ENCODE measurements around the gene SETBP1. TPM values are rescaled to one million over a fixed set of nuclear protein-coding genes. Genes with fewer than 3 reads are reported as not detected.

SETBP1 gene
- total and polyA plus RNA-seq, 9 of the 15 experiments (the other 6 are each of a cell fraction or from before 2014, with no cell fraction given): under 0.01 to 0.13 (median 0.04) TPM

DNA sequence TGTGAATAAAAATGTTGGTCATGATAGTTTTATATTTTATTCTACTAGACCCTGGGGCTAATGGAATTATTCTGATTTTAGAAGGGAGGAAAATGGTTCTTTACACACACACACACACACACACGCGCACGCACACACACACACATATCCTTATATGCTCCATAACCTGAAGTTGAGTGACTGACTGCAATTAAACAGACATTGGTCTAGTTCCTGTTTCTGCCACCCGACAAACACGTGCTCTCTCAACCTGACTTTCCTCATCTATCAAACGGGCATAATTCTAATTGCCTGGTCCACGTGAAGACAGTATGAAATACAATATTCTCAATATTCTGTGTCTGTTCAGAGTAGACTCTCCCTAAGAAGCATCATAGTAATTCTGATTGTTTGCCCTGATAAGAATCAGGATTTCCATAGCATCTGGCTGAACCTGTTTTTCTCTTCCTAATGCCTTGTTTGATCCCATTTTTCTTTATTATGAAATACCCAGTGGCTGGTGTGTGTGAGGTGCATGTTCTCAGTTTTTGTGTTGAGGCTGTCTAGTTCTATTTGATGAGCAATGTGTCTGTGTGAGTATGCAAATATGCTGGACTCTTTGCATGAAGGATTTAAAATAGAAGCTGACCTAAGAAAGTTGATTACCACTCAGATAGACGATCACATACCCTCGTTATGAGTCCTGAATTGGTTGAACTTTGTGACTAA lies 51.0 kb downstream of the SETBP1 start (continued):
- no peak for TF ChIP-seq ZNF408 (CRISPR knock-in tag; IDR thresholded peaks at IDR 0.05; ENCODE audit: low read depth)

DNA sequence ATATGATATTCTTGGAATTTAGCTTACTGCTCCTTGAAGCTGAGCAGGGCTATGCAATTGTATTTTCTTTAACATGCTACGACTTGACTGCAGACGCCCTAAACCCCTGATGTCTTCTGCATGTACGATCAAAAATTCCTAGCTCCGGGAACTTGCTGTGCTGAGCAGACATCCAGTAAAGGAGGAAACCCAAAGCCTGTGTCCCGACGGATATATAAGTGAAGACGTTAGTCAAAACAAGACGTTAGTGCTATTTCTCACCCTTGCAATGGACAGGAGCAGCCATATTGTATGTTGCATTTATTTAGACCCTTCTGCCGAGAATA lies 51.5 kb downstream of the SETBP1 start:
- TF ChIP-seq, protein P1, sequence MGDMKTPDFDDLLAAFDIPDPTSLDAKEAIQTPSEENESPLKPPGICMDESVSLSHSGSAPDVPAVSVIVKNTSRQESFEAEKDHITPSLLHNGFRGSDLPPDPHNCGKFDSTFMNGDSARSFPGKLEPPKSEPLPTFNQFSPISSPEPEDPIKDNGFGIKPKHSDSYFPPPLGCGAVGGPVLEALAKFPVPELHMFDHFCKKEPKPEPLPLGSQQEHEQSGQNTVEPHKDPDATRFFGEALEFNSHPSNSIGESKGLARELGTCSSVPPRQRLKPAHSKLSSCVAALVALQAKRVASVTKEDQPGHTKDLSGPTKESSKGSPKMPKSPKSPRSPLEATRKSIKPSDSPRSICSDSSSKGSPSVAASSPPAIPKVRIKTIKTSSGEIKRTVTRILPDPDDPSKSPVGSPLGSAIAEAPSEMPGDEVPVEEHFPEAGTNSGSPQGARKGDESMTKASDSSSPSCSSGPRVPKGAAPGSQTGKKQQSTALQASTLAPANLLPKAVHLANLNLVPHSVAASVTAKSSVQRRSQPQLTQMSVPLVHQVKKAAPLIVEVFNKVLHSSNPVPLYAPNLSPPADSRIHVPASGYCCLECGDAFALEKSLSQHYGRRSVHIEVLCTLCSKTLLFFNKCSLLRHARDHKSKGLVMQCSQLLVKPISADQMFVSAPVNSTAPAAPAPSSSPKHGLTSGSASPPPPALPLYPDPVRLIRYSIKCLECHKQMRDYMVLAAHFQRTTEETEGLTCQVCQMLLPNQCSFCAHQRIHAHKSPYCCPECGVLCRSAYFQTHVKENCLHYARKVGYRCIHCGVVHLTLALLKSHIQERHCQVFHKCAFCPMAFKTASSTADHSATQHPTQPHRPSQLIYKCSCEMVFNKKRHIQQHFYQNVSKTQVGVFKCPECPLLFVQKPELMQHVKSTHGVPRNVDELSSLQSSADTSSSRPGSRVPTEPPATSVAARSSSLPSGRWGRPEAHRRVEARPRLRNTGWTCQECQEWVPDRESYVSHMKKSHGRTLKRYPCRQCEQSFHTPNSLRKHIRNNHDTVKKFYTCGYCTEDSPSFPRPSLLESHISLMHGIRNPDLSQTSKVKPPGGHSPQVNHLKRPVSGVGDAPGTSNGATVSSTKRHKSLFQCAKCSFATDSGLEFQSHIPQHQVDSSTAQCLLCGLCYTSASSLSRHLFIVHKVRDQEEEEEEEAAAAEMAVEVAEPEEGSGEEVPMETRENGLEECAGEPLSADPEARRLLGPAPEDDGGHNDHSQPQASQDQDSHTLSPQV (IDR thresholded peaks at IDR 0.05): no peak
- TF ChIP-seq ZNF740 (CRISPR knock-in tag; IDR thresholded peaks at IDR 0.05): no peak
- no peak for TF ChIP-seq ZNF740 (tag; IDR thresholded peaks at IDR 0.05)
- TF ChIP-seq GTF2F1 (IDR thresholded peaks at IDR 0.05; ENCODE audit: low read depth, low read length): no peak
- no peak for TF ChIP-seq SRSF9 (IDR thresholded peaks at IDR 0.05; ENCODE audit: borderline replicate concordance, low read depth, low read length)
- TF ChIP-seq, protein P2, sequence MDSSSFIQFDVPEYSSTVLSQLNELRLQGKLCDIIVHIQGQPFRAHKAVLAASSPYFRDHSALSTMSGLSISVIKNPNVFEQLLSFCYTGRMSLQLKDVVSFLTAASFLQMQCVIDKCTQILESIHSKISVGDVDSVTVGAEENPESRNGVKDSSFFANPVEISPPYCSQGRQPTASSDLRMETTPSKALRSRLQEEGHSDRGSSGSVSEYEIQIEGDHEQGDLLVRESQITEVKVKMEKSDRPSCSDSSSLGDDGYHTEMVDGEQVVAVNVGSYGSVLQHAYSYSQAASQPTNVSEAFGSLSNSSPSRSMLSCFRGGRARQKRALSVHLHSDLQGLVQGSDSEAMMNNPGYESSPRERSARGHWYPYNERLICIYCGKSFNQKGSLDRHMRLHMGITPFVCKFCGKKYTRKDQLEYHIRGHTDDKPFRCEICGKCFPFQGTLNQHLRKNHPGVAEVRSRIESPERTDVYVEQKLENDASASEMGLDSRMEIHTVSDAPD (CRISPR knock-in tag; IDR thresholded peaks at IDR 0.05): no peak
- no peak for TF ChIP-seq RBM39 (optimal IDR thresholded peaks at IDR 0.05; ENCODE audit: low read depth, low read length)
- Histone ChIP-seq H3K27ac (ENCODE audit: extremely low read depth, low read depth, low read length) (no peak overlapping the region), H3K9me3 (replicated peaks; ENCODE audit: control insufficient read depth, insufficient read depth, low read depth, low read length) (no peaks in the 10 kb centered on the region), H3K9ac (ENCODE audit: insufficient read depth in 1 of 2, low read depth in 2 of 2, low read length in 2 of 2) (no peak overlapping the region), H2AFZ (ENCODE audit: low read depth, low read length) (no peak overlapping the region), H4K20me1 (replicated peaks; ENCODE audit: control insufficient read depth, insufficient read depth, low read length) (no peaks in the 10 kb centered on the region), H3K4me2 (ENCODE audit: insufficient read depth, low read length) (no peak overlapping the region), H3K9me1 (ENCODE audit: control insufficient read depth, insufficient read depth, low read length) (no peaks in the 10 kb centered on the region), H3K27me3 (ENCODE audit: control insufficient read depth in 2 of 2, insufficient read depth in 2 of 2, low read length in 2 of 2) (no peaks in the 10 kb centered on the region), H3K4me1 (replicated peaks in 1 of 2; ENCODE audit: control insufficient read depth in 2 of 2, insufficient read depth in 2 of 2, low read length in 2 of 2) (peaks cover 6 to 40% of the 10 kb centered on the region in 2 experiments; a peak in 3 of 5 replicates), H3K36me3 (ENCODE audit: control insufficient read depth, insufficient read depth, low read length) (no peaks in the 10 kb centered on the region), H3K4me3 (no peak overlapping the region), H3K79me2 (ENCODE audit: control insufficient read depth, insufficient read depth, low read length) (no peaks in the 10 kb centered on the region)
- in situ Hi-C loops (cut with MboI) (no loop called here), intact Hi-C loops (cut with micrococcal nuclease) (no loop called here)
- DNase-seq (ENCODE audit: extremely low read depth in 1 of 4, low spot score in 3 of 4): no peak
- ChIA-PET CTCF (ENCODE audit: low intra/inter-chr PET ratio) (no interaction called here), POLR2A (no interaction called here)
- WGBS (ENCODE audit: insufficient coverage, low coverage, missing lambda C conversion rate): 61% methylated on average over 9 of the region's 9 CpGs
- ATAC-seq: no peak
- no peak for FAIRE-seq
- BruUV-seq (replicated peaks): no TSS peak
